HCT116 (cell line): Measurements from ENCODE around the gene CALML6. TPM values are rescaled to one million over a fixed set of nuclear protein-coding genes. Genes with fewer than 3 reads are reported as not detected.

Source experiments
- ATAC-seq: fragments of 200-7000 bp; cut with Tn5 transposase; 2 replicates; pipeline ENCODE4 v1.9.1; 2020; ENCODE audit warnings: mild to moderate bottlenecking, moderate library complexity
- BruUV-seq: library from RNA; stranded (reverse); fragments of 400-500 nt; replicated peaks from 2 replicates; lab custom pipeline; 2021; lab: Mats Ljungman, UMichigan
- CTCF ChIA-PET: fragments of 300-600 bp; sonication (Branson Sonifier 250); formaldehyde crosslinking; loops from one replicate; lab custom pipeline; 2021; ENCODE audit warnings: antibody characterized with exemption; lab: Charles Lee
- POLR2A ChIA-PET: fragments of 300-600, 350-600 bp; sonication (Branson Sonifier 250); formaldehyde crosslinking; loops from one replicate; lab custom pipeline; 2021; ENCODE audit warnings: antibody characterized with exemption; lab: Charles Lee
- RAD21 ChIA-PET, 2 experiments: fragments of 300-600 bp; sonication (Branson Sonifier 250); formaldehyde crosslinking; loops; one replicate each; lab custom pipeline; 2023; ENCODE audit warnings: low total read pairs in 2 of 2; ENCODE audit not compliant: uncharacterized antibody in 2 of 2, unreplicated experiment in 2 of 2, low non-redundant PET in 1 of 2; lab: Charles Lee
- DNase-seq: peaks from one replicate; pipeline ENCODE4 v3.0.0-alpha.2; 2010; ENCODE audit warnings: low read depth, low spot score
- H2AFZ ChIP-seq: fragments of 200-600 bp; shearing (Covaris generic), sonication (generic); 2 replicates; pipeline ENCODE4 v1.6.1; 2017; ENCODE audit warnings: low read depth, mixed run types, mixed read lengths, antibody characterized with exemption, low read length; ENCODE audit not compliant: poor library complexity, severe bottlenecking
- H3K27ac ChIP-seq: 2 replicates; pipeline ENCODE4 v1.5.1; 2012; ENCODE audit warnings: low read depth, low read length
- H3K27me3 ChIP-seq: fragments of 200-600 bp; sonication (generic); 2 replicates; pipeline ENCODE4 v1.6.1; 2016; ENCODE audit warnings: mixed run types, low read length, mixed read lengths; ENCODE audit not compliant: insufficient read depth
- H3K36me3 ChIP-seq, 2 experiments: fragments of 200-500 bp in 1 of 2; fragments of 200-600 bp in 1 of 2; sonication (Bioruptor generic) in 1 of 2; sonication (generic) in 1 of 2; 2 replicates each; pipeline versions ENCODE4 v1.5.1 to v1.6.1; 2014 to 2016; ENCODE audit warnings: low read length in 2 of 2, inconsistent platforms in 1 of 2, mixed read lengths in 1 of 2, mixed run types in 1 of 2; ENCODE audit not compliant: insufficient read depth in 2 of 2, control insufficient read depth in 1 of 2
- H3K4me1 ChIP-seq, 2 experiments: fragments of 200-600 bp in 1 of 2; sonication (generic) in 1 of 2; 2 replicates each; pipeline versions ENCODE4 v1.5.1 to v1.6.1; 2012 to 2017; ENCODE audit warnings: low read length in 2 of 2, inconsistent platforms in 1 of 2, mild to moderate bottlenecking in 1 of 2, mixed read lengths in 1 of 2, mixed run types in 1 of 2, moderate library complexity in 1 of 2; ENCODE audit not compliant: insufficient read depth in 2 of 2, control insufficient read depth in 1 of 2
- H3K4me2 ChIP-seq: fragments of 200-600 bp; sonication (generic); 2 replicates; pipeline ENCODE4 v1.6.1; 2017; ENCODE audit warnings: mixed run types, low read length, mixed read lengths
- H3K4me3 ChIP-seq, 2 experiments: fragments of 200-600 bp in 1 of 2; sonication (generic) in 1 of 2; replicated peaks in 1 of 2; 2 replicates each; pipeline ENCODE4 v1.5.1; 2011 to 2016; ENCODE audit warnings: low read length in 2 of 2, control low read depth in 1 of 2, low read depth in 1 of 2, mild to moderate bottlenecking in 1 of 2, mixed read lengths in 1 of 2, mixed run types in 1 of 2
- H3K79me2 ChIP-seq: fragments of 200-600 bp; sonication (generic); 2 replicates; pipeline ENCODE4 v1.6.1; 2017; ENCODE audit warnings: mild to moderate bottlenecking, mixed run types, low read length, moderate library complexity, mixed read lengths; ENCODE audit not compliant: insufficient read depth
- H3K9ac ChIP-seq: fragments of 200-600 bp; sonication (generic); 2 replicates; pipeline ENCODE4 v1.6.1; 2016; ENCODE audit warnings: low read length, mixed read lengths
- H3K9me2 ChIP-seq: fragments of 200-600 bp; sonication (generic), shearing (Covaris generic); 2 replicates; pipeline ENCODE4 v1.6.1; 2017; ENCODE audit warnings: mixed run types, mild to moderate bottlenecking, moderate library complexity; ENCODE audit not compliant: insufficient read depth
- H3K9me3 ChIP-seq, 2 experiments: fragments of 200-500 bp in 1 of 2; fragments of 200-600 bp in 1 of 2; sonication (Bioruptor generic) in 1 of 2; sonication (generic) in 1 of 2; 2 replicates each; pipeline ENCODE4 v1.6.1; 2014 to 2017; ENCODE audit warnings: low read length in 2 of 2, mixed read lengths in 2 of 2, inconsistent platforms in 1 of 2, low read depth in 1 of 2, mild to moderate bottlenecking in 1 of 2, mixed run types in 1 of 2, moderate library complexity in 1 of 2; ENCODE audit not compliant: control insufficient read depth in 1 of 2, insufficient read depth in 1 of 2
- H4K20me1 ChIP-seq: fragments of 200-600 bp; sonication (generic), shearing (Covaris generic); 2 replicates; pipeline ENCODE4 v1.6.1; 2017; ENCODE audit warnings: mixed run types, mild to moderate bottlenecking, moderate library complexity; ENCODE audit not compliant: insufficient read depth
- CBX3 ChIP-seq: IDR thresholded peaks from 2 replicates; pipeline ENCODE4 v1.6.1; 2012; ENCODE audit warnings: low read depth
- CEBPB ChIP-seq: IDR thresholded peaks from 2 replicates; pipeline ENCODE4 v1.6.1; 2012; ENCODE audit warnings: low read depth
- CTCF ChIP-seq, 3 experiments: fragments of 200-600 bp in 1 of 3; sonication (generic) in 1 of 3; IDR thresholded peaks in 2 of 3; conservative IDR thresholded peaks in 1 of 3; 2 replicates each; pipeline ENCODE4 v1.5.1; 2012 to 2017; ENCODE audit warnings: low read depth in 2 of 3, low read length in 2 of 3, antibody characterized with exemption in 1 of 3, borderline replicate concordance in 1 of 3, control low read depth in 1 of 3, mild to moderate bottlenecking in 1 of 3, mixed read lengths in 1 of 3, mixed run types in 1 of 3, moderate library complexity in 1 of 3; ENCODE audit not compliant: insufficient read depth in 1 of 3
- EZH2 ChIP-seq: fragments of 200-600 bp; sonication (generic); IDR thresholded peaks from 2 replicates; pipeline ENCODE4 v1.6.1; 2017; ENCODE audit warnings: antibody characterized with exemption, mixed run types
- EZH2phosphoT487 ChIP-seq: fragments of 200-600 bp; IDR thresholded peaks from 2 replicates; pipeline ENCODE4 v1.6.1; 2018; ENCODE audit warnings: antibody characterized with exemption, borderline replicate concordance
- FOSL1 ChIP-seq: IDR thresholded peaks from 2 replicates; pipeline ENCODE4 v1.6.1; 2012; ENCODE audit warnings: low read depth
- JUND ChIP-seq: IDR thresholded peaks from 2 replicates; pipeline ENCODE4 v1.6.1; 2012
- MAX ChIP-seq: IDR thresholded peaks from 2 replicates; pipeline ENCODE4 v1.6.1; 2012
- POLR2A ChIP-seq: IDR thresholded peaks from 2 replicates; pipeline ENCODE4 v1.7.0; 2011; ENCODE audit warnings: borderline replicate concordance; ENCODE audit not compliant: insufficient read depth, insufficient read length; ENCODE audit errors: extremely low read depth
- POLR2AphosphoS5 ChIP-seq: IDR thresholded peaks from 2 replicates; pipeline ENCODE4 v1.6.1; 2011; ENCODE audit warnings: mild to moderate bottlenecking, low read depth, low read length, moderate library complexity
- RAD21 ChIP-seq: IDR thresholded peaks from 2 replicates; pipeline ENCODE4 v1.6.1; 2012; ENCODE audit warnings: low read depth, mild to moderate bottlenecking
- SRF ChIP-seq: IDR thresholded peaks from 2 replicates; pipeline ENCODE4 v1.6.1; 2012; ENCODE audit warnings: low read depth
- TCF7L2 ChIP-seq: IDR thresholded peaks from 2 replicates; pipeline ENCODE4 v1.7.0; 2011; ENCODE audit warnings: borderline replicate concordance, inconsistent platforms; ENCODE audit not compliant: insufficient read depth, insufficient read length; ENCODE audit errors: extremely low read depth
- YY1 ChIP-seq: IDR thresholded peaks from 2 replicates; pipeline ENCODE4 v1.6.1; 2011; ENCODE audit warnings: low read length, low read depth, moderate library complexity, mild to moderate bottlenecking; ENCODE audit not compliant: insufficient replicate concordance; ENCODE audit errors: extremely low read depth
- ZFX ChIP-seq: fragments of 450-650 bp; IDR thresholded peaks from 2 replicates; pipeline ENCODE4 v1.6.1; 2017
- ZNF274 ChIP-seq: fragments of 200-500 bp; sonication (Bioruptor generic); IDR thresholded peaks from 2 replicates; pipeline ENCODE4 v1.6.1; 2014; ENCODE audit warnings: mild to moderate bottlenecking, low read depth, low read length, inconsistent platforms
- intact Hi-C: fragments of 100-400 bp; cut with micrococcal nuclease; formaldehyde crosslinking; loops from 2 replicates; pipeline ENCODE4 v1.10.0; 2022
- total RNA-seq: library from RNA; stranded (reverse); gene quantifications from one replicate; pipeline ENCODE4 v1.2.1, GENCODE V29; 2021; ENCODE audit not compliant: unreplicated experiment

Gene CALML6
- total RNA-seq, 1 experiment from 2014 or later: 2.3 TPM

GRCh38 chr1:1948783-1949182, 33.7 kb downstream of the CALML6 start:
- H3K9me2 ChIP-seq: no peaks in the 10 kb centered on the region
- no peak overlapping the region for H3K4me3 ChIP-seq
- ATAC-seq: no peak
- no peaks in the 10 kb centered on the region for H4K20me1 ChIP-seq
- H3K79me2 ChIP-seq: no peaks in the 10 kb centered on the region
- no peaks in the 10 kb centered on the region for H3K27me3 ChIP-seq
- H3K4me2 ChIP-seq: no peak overlapping the region
- CTCF ChIA-PET: no interaction called here
- intact Hi-C loops: no loop called here
- no peak for TF ChIP-seq SRF
- TF ChIP-seq CTCF (IDR thresholded peaks at IDR 0.05 in 2 of 3, conservative IDR thresholded peaks at IDR 0.05 in 1 of 3; ENCODE audit: borderline replicate concordance in 1 of 3, insufficient read depth in 1 of 3, low read depth in 2 of 3, low read length in 2 of 3): no peak
- TF ChIP-seq POLR2AphosphoS5: no peak
- TF ChIP-seq ZNF274: no peak
- TF ChIP-seq MAX: no peak
- no peak for TF ChIP-seq EZH2phosphoT487
- no peak for TF ChIP-seq FOSL1
- TF ChIP-seq CBX3: no peak
- TF ChIP-seq CEBPB: no peak
- no peak for TF ChIP-seq JUND
- TF ChIP-seq TCF7L2: no peak
- no peak for TF ChIP-seq RAD21
- no peak for TF ChIP-seq YY1
- no peak for TF ChIP-seq POLR2A
- no peak for TF ChIP-seq EZH2
- no peak for TF ChIP-seq ZFX
- TF ChIP-seq, all 23 proteins: peak for 0
- ChIA-PET RAD21 (no interaction called here), POLR2A (no interaction called here)
- H3K36me3 ChIP-seq: no peaks in the 10 kb centered on the region
- no peaks in the 10 kb centered on the region for H3K9me3 ChIP-seq
- BruUV-seq: no TSS peak
- no peak overlapping the region for H3K9ac ChIP-seq
- H2AFZ ChIP-seq: no peak overlapping the region
- DNase-seq: no peak
- H3K4me1 ChIP-seq: peaks cover 0 to 7% of the 10 kb centered on the region in 2 experiments; a peak in 1 of 4 replicates
- H3K27ac ChIP-seq: no peak overlapping the region
